Breast epithelium (tissue), 3 donors: ENCODE results near the gene IL1F10.

Experiments used
- POLR2A ChIP-seq: fragments of 450-650 bp; IDR thresholded peaks from one replicate; pipeline ENCODE4 v1.6.1; 2016; ENCODE audit warnings: antibody characterized with exemption, mild to moderate bottlenecking, moderate library complexity
- POLR2AphosphoS5 ChIP-seq, 3 donors: sonication (generic); formaldehyde crosslinking; IDR thresholded peaks; one replicate each; pipeline ENCODE4 v1.6.1; 2017; ENCODE audit warnings: antibody characterized with exemption in 3 of 3
- TF ChIP-seq, protein P1 (sequence below), 3 donors: fragments of 450-650 bp; IDR thresholded peaks; one replicate each; pipeline ENCODE4 v1.5.1; 2016 to 2017; ENCODE audit warnings: antibody characterized with exemption in 3 of 3, mild to moderate bottlenecking in 3 of 3, moderate library complexity in 3 of 3

GRCh38 chr2:113025737-113026136 lies 42.0 kb upstream of the IL1F10 start:
- no peak for TF ChIP-seq POLR2A
- TF ChIP-seq, protein P1, sequence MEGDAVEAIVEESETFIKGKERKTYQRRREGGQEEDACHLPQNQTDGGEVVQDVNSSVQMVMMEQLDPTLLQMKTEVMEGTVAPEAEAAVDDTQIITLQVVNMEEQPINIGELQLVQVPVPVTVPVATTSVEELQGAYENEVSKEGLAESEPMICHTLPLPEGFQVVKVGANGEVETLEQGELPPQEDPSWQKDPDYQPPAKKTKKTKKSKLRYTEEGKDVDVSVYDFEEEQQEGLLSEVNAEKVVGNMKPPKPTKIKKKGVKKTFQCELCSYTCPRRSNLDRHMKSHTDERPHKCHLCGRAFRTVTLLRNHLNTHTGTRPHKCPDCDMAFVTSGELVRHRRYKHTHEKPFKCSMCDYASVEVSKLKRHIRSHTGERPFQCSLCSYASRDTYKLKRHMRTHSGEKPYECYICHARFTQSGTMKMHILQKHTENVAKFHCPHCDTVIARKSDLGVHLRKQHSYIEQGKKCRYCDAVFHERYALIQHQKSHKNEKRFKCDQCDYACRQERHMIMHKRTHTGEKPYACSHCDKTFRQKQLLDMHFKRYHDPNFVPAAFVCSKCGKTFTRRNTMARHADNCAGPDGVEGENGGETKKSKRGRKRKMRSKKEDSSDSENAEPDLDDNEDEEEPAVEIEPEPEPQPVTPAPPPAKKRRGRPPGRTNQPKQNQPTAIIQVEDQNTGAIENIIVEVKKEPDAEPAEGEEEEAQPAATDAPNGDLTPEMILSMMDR (IDR thresholded peaks at IDR 0.05) = no peak
- no peak for TF ChIP-seq POLR2AphosphoS5 (IDR thresholded peaks at IDR 0.05)
